HepG2 (cell line): Measurements from ENCODE around the gene CDC42BPG. TPM values are rescaled to one million over a fixed set of nuclear protein-coding genes. Genes with fewer than 3 reads are reported as not detected.
A peak's percentile ranks its signal among the peaks of the same experiment; 100 is the strongest.

Experiments used
- ATF1 ChIP-seq: IDR thresholded peaks from 2 replicates; pipeline ENCODE4 v1.6.1; 2016; ENCODE audit warnings: mild to moderate bottlenecking, control low read depth
- GATAD2A ChIP-seq: IDR thresholded peaks from 2 replicates; pipeline ENCODE4 v1.6.1; 2016
- IRX3 ChIP-seq: sonication (generic); formaldehyde crosslinking; IDR thresholded peaks from 2 replicates; pipeline ENCODE4 v1.8.1; 2023; ENCODE audit warnings: mild to moderate bottlenecking, low read depth, missing genetic modification reagents, borderline replicate concordance
- JUND ChIP-seq: sonication (generic); formaldehyde crosslinking; IDR thresholded peaks from 2 replicates; pipeline ENCODE4 v1.8.0; 2022; ENCODE audit warnings: mild to moderate bottlenecking, missing genetic modification reagents
- KDM5B ChIP-seq: sonication (generic); formaldehyde crosslinking; IDR thresholded peaks from 2 replicates; pipeline ENCODE4 v1.4.0; 2020; ENCODE audit warnings: missing genetic modification reagents, mild to moderate bottlenecking, borderline replicate concordance
- NFKB2 ChIP-seq: sonication (generic); formaldehyde crosslinking; IDR thresholded peaks from 2 replicates; pipeline ENCODE4 v1.4.0; 2020; ENCODE audit warnings: missing genetic modification reagents, borderline replicate concordance
- NR2C2 ChIP-seq: sonication (generic); formaldehyde crosslinking; IDR thresholded peaks from 2 replicates; pipeline ENCODE4 v1.4.0; 2020; ENCODE audit warnings: missing genetic modification reagents, mild to moderate bottlenecking, moderate library complexity, borderline replicate concordance
- SMC3 ChIP-seq: IDR thresholded peaks from 2 replicates; pipeline ENCODE4 v1.6.1; 2011; ENCODE audit warnings: low read length, improper control_type of control experiment
- SNAPC2 ChIP-seq: sonication (generic); formaldehyde crosslinking; IDR thresholded peaks from 2 replicates; pipeline ENCODE4 v1.8.1; 2022; ENCODE audit warnings: mild to moderate bottlenecking, missing genetic modification reagents
- ZMYM2 ChIP-seq: sonication (generic); formaldehyde crosslinking; IDR thresholded peaks from 2 replicates; pipeline ENCODE4 v1.8.0; 2022; ENCODE audit warnings: mild to moderate bottlenecking, missing genetic modification reagents
- ZNF326 ChIP-seq: sonication (generic); formaldehyde crosslinking; IDR thresholded peaks from 2 replicates; pipeline ENCODE4 v1.4.0; 2020; ENCODE audit warnings: missing genetic modification reagents, borderline replicate concordance
- polyA plus RNA-seq, 8 experiments: library from polyadenylated mRNA; depleted of rRNA in 3 of 8; stranded (reverse) in 7 of 8; unstranded in 1 of 8; fragments of >200 nt; fragmentation: Illumina TruSeq in 4 of 8; extraction: Trizol in 4 of 8; gene quantifications; 2 replicates each; pipeline versions ENCODE4 v1.2.1 to v1.2.3, GENCODE V29; 2011 to 2016; ENCODE audit warnings: low read depth in 4 of 8, missing spikeins in 1 of 8, mixed read lengths in 1 of 8; ENCODE audit not compliant: insufficient read depth in 1 of 8
- total RNA-seq, 5 experiments: library from RNA; depleted of rRNA; stranded (reverse); fragments of >200 nt; fragmentation: Illumina TruSeq; extraction: Trizol; gene quantifications; 2 replicates each; pipeline ENCODE4 v1.2.3, GENCODE V29; 2016; ENCODE audit warnings: low read depth in 1 of 5
- TF ChIP-seq, protein P1 (sequence below): sonication (generic); formaldehyde crosslinking; IDR thresholded peaks from 2 replicates; pipeline ENCODE4 v1.5.0; 2020; ENCODE audit warnings: mild to moderate bottlenecking, missing genetic modification reagents, borderline replicate concordance
- TF ChIP-seq, protein P2 (sequence below): sonication (generic); formaldehyde crosslinking; IDR thresholded peaks from 2 replicates; pipeline ENCODE4 v1.5.0; 2020; ENCODE audit warnings: missing genetic modification reagents
- TF ChIP-seq, protein P3 (sequence below): sonication (generic); formaldehyde crosslinking; IDR thresholded peaks from 2 replicates; pipeline ENCODE4 v1.5.1; 2020; ENCODE audit warnings: missing genetic modification reagents, mild to moderate bottlenecking, borderline replicate concordance

CDC42BPG gene
- total and polyA plus RNA-seq, 2 of the 13 experiments (the other 11 are each of a cell fraction or from before 2014, with no cell fraction given) = 0.55 to 1.4 TPM

DNA sequence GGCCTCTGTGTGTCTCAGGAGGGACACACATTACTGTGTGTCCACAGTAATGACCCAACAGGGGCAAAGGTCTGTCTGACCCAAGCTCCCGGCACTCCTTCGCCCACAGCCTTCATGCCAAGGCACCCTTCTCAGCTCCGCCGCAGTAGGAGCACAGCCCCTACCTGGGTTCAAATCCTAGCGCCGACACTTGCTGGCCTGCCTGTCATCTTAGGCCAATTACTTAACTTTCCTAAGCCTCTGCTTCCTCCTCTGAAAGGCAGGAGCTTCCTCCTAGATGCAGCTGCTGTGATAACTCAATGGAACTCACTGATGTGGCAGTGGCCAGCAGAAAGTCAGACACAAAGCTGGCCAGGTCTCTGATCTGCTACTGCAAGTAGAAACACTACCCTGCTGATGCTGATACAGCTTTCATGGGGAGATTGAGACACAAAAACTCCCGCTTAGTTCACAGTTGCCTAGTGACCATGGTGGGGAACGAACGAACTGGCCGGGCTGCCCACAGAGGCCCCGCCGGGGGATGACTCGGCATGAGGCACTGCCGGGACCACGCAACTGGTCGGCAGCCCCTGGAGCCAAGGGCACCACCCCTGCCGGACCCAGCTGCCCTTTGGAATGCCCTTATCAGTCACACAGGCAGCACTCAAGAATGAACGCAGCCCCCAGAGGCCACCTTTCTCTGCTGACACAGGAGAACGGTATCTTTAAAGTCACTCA, 25.9 kb upstream of the CDC42BPG start (continued):
- TF ChIP-seq, protein P1, sequence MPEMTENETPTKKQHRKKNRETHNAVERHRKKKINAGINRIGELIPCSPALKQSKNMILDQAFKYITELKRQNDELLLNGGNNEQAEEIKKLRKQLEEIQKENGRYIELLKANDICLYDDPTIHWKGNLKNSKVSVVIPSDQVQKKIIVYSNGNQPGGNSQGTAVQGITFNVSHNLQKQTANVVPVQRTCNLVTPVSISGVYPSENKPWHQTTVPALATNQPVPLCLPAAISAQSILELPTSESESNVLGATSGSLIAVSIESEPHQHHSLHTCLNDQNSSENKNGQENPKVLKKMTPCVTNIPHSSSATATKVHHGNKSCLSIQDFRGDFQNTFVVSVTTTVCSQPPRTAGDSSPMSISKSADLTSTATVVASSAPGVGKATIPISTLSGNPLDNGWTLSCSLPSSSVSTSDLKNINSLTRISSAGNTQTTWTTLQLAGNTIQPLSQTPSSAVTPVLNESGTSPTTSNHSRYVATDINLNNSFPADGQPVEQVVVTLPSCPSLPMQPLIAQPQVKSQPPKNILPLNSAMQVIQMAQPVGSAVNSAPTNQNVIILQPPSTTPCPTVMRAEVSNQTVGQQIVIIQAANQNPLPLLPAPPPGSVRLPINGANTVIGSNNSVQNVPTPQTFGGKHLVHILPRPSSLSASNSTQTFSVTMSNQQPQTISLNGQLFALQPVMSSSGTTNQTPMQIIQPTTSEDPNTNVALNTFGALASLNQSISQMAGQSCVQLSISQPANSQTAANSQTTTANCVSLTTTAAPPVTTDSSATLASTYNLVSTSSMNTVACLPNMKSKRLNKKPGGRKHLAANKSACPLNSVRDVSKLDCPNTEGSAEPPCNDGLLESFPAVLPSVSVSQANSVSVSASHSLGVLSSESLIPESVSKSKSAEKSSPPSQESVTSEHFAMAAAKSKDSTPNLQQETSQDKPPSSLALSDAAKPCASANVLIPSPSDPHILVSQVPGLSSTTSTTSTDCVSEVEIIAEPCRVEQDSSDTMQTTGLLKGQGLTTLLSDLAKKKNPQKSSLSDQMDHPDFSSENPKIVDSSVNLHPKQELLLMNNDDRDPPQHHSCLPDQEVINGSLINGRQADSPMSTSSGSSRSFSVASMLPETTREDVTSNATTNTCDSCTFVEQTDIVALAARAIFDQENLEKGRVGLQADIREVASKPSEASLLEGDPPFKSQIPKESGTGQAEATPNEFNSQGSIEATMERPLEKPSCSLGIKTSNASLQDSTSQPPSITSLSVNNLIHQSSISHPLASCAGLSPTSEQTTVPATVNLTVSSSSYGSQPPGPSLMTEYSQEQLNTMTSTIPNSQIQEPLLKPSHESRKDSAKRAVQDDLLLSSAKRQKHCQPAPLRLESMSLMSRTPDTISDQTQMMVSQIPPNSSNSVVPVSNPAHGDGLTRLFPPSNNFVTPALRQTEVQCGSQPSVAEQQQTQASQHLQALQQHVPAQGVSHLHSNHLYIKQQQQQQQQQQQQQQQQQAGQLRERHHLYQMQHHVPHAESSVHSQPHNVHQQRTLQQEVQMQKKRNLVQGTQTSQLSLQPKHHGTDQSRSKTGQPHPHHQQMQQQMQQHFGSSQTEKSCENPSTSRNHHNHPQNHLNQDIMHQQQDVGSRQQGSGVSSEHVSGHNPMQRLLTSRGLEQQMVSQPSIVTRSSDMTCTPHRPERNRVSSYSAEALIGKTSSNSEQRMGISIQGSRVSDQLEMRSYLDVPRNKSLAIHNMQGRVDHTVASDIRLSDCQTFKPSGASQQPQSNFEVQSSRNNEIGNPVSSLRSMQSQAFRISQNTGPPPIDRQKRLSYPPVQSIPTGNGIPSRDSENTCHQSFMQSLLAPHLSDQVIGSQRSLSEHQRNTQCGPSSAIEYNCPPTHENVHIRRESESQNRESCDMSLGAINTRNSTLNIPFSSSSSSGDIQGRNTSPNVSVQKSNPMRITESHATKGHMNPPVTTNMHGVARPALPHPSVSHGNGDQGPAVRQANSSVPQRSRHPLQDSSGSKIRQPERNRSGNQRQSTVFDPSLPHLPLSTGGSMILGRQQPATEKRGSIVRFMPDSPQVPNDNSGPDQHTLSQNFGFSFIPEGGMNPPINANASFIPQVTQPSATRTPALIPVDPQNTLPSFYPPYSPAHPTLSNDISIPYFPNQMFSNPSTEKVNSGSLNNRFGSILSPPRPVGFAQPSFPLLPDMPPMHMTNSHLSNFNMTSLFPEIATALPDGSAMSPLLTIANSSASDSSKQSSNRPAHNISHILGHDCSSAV (CRISPR knock-in tag) = no peak
- TF ChIP-seq, protein P2, sequence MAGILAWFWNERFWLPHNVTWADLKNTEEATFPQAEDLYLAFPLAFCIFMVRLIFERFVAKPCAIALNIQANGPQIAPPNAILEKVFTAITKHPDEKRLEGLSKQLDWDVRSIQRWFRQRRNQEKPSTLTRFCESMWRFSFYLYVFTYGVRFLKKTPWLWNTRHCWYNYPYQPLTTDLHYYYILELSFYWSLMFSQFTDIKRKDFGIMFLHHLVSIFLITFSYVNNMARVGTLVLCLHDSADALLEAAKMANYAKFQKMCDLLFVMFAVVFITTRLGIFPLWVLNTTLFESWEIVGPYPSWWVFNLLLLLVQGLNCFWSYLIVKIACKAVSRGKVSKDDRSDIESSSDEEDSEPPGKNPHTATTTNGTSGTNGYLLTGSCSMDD (CRISPR knock-in tag) = no peak
- no peak for TF ChIP-seq ZMYM2 (CRISPR knock-in tag)
- TF ChIP-seq, protein P3, sequence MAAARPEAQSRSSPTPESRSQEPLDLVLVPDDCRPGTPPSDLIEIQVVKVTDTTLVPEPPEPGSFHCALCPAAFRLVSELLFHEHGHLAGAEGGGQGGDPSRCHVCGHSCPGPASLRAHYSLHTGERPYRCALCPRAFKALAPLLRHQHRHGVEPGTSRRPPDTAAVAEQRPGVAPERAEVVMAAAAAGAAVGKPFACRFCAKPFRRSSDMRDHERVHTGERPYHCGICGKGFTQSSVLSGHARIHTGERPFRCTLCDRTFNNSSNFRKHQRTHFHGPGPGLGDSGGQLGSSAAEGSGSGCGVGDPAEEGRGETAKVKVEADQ (CRISPR knock-in tag) = no peak
- 0 out of 2 replicates have a peak, but pooled peaks have one; percentile 54 for TF ChIP-seq IRX3 (CRISPR knock-in tag)
- no peak for TF ChIP-seq JUND (CRISPR knock-in tag)
- TF ChIP-seq GATAD2A (CRISPR knock-in tag) = peak; percentile 84
- no peak; the same call in 1 of the 2 replicates for TF ChIP-seq NR2C2 (CRISPR knock-in tag)
- no peak for TF ChIP-seq NFKB2 (CRISPR knock-in tag)
- no peak for TF ChIP-seq ZNF326 (CRISPR knock-in tag)
- TF ChIP-seq SMC3 = no peak
- no peak; the same call in 1 of the 2 replicates for TF ChIP-seq KDM5B (CRISPR knock-in tag)
- TF ChIP-seq SNAPC2 (CRISPR knock-in tag) = no peak
- TF ChIP-seq ATF1 (CRISPR knock-in tag) = no peak
